ENCODE data around the gene TMEM213.

DNA sequence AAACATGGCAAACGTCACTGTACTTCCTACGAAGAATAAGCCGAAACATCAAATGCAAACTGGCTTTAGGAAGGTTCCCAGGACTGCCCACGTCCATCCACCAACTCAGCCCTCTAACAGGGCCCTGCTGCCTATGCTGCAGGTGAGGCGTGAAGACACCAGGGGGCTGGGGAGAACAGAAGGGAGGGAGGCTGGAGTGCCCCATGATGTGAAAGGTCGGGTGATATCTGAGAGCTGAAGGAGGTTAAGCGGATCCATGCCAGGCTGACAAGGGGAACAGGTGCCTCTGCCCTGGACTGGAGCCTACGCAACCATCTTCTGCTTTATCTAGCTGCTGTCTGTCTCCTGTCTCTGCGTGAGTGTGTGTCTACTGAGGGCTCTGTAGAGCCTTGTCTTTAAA, 40.4 kb downstream of the TMEM213 start:
- TF ChIP-seq, protein P1, sequence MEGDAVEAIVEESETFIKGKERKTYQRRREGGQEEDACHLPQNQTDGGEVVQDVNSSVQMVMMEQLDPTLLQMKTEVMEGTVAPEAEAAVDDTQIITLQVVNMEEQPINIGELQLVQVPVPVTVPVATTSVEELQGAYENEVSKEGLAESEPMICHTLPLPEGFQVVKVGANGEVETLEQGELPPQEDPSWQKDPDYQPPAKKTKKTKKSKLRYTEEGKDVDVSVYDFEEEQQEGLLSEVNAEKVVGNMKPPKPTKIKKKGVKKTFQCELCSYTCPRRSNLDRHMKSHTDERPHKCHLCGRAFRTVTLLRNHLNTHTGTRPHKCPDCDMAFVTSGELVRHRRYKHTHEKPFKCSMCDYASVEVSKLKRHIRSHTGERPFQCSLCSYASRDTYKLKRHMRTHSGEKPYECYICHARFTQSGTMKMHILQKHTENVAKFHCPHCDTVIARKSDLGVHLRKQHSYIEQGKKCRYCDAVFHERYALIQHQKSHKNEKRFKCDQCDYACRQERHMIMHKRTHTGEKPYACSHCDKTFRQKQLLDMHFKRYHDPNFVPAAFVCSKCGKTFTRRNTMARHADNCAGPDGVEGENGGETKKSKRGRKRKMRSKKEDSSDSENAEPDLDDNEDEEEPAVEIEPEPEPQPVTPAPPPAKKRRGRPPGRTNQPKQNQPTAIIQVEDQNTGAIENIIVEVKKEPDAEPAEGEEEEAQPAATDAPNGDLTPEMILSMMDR (IDR thresholded peaks at IDR 0.05) = no peak
- no peak for TF ChIP-seq POLR2A (IDR thresholded peaks at IDR 0.05; ENCODE audit: low read depth)
- TF ChIP-seq EP300 (IDR thresholded peaks at IDR 0.05) = no peak

Data from esophagus muscularis mucosa (tissue), 4 donors.